ENCODE results near the gene SOAT2.

- no peak for TF ChIP-seq CTCF (IDR thresholded peaks at IDR 0.05)
- no peak for TF ChIP-seq POLR2A (IDR thresholded peaks at IDR 0.05)
These were observed 28.3 kb upstream of the SOAT2 start for GRCh38 chr12:53074999-53075370.
